ENCODE measurements around the gene MGMT.

The MGMT gene

GRCh38 chr10:129693382-129693781, 226.3 kb downstream of the MGMT start:
- no peak overlapping the region for H2AFZ ChIP-seq (ENCODE audit: low read depth, low read length)
- DNase-seq (no peak), ATAC-seq (ENCODE audit: insufficient read depth, low read depth) (no peak)
- H3K27me3 ChIP-seq (ENCODE audit: insufficient read depth, low read length, poor library complexity) = no peaks in the 10 kb centered on the region
- no peak overlapping the region for H3K4me3 ChIP-seq (ENCODE audit: low read depth in 1 of 2, low read length in 2 of 2)
- H4K20me1 ChIP-seq (ENCODE audit: insufficient read depth, low read length) = peaks cover 13% of the 10 kb centered on the region
- H3K9me3 ChIP-seq (ENCODE audit: insufficient read depth, low read length, severe bottlenecking) = no peaks in the 10 kb centered on the region
- no peak for TF ChIP-seq CTCF (IDR thresholded peaks at IDR 0.05; ENCODE audit: borderline replicate concordance, extremely low read depth, low read length, poor library complexity, severe bottlenecking)
- TF ChIP-seq EZH2 (IDR thresholded peaks at IDR 0.05; ENCODE audit: borderline replicate concordance, low read depth, low read length, severe bottlenecking) = no peak
- H3K36me3 ChIP-seq (ENCODE audit: insufficient read depth, low read length) = no peaks in the 10 kb centered on the region
- no peaks in the 10 kb centered on the region for H3K4me1 ChIP-seq (ENCODE audit: insufficient read depth, low read length)
- no peak overlapping the region for H3K4me2 ChIP-seq (ENCODE audit: insufficient read depth, low read length)
- H3K27ac ChIP-seq (ENCODE audit: low read length) = no peak overlapping the region
- H3K79me2 ChIP-seq (ENCODE audit: insufficient read depth, low read length) = no peaks in the 10 kb centered on the region
- H3K9ac ChIP-seq (ENCODE audit: low read depth, low read length) = no peak overlapping the region

GRCh38 chr10:129694184-129694583, 227.1 kb downstream of the MGMT start:
- H3K4me3 ChIP-seq (ENCODE audit: low read depth in 1 of 2, low read length in 2 of 2) = no peak overlapping the region
- no peaks in the 10 kb centered on the region for H3K79me2 ChIP-seq (ENCODE audit: insufficient read depth, low read length)
- no peak overlapping the region for H3K4me2 ChIP-seq (ENCODE audit: insufficient read depth, low read length)
- peaks cover 13% of the 10 kb centered on the region for H4K20me1 ChIP-seq (ENCODE audit: insufficient read depth, low read length)
- H3K27ac ChIP-seq (ENCODE audit: low read length) = no peak overlapping the region
- no peaks in the 10 kb centered on the region for H3K4me1 ChIP-seq (ENCODE audit: insufficient read depth, low read length)
- H2AFZ ChIP-seq (ENCODE audit: low read depth, low read length) = no peak overlapping the region
- no peaks in the 10 kb centered on the region for H3K36me3 ChIP-seq (ENCODE audit: insufficient read depth, low read length)
- H3K9ac ChIP-seq (ENCODE audit: low read depth, low read length) = no peak overlapping the region
- no peaks in the 10 kb centered on the region for H3K9me3 ChIP-seq (ENCODE audit: insufficient read depth, low read length, severe bottlenecking)
- H3K27me3 ChIP-seq (ENCODE audit: insufficient read depth, low read length, poor library complexity) = no peaks in the 10 kb centered on the region
- no peak for ATAC-seq (ENCODE audit: insufficient read depth, low read depth)
- DNase-seq = no peak
- TF ChIP-seq CTCF (IDR thresholded peaks at IDR 0.05; ENCODE audit: borderline replicate concordance, extremely low read depth, low read length, poor library complexity, severe bottlenecking) (no peak), EZH2 (IDR thresholded peaks at IDR 0.05; ENCODE audit: borderline replicate concordance, low read depth, low read length, severe bottlenecking) (no peak)

GRCh38 chr10:129694691-129695243, 227.7 kb downstream of the MGMT start:
- ATAC-seq (ENCODE audit: insufficient read depth, low read depth) = no peak
- H4K20me1 ChIP-seq (ENCODE audit: insufficient read depth, low read length) = peaks cover 13% of the 10 kb centered on the region
- H3K9ac ChIP-seq (ENCODE audit: low read depth, low read length) = no peak overlapping the region
- no peaks in the 10 kb centered on the region for H3K4me1 ChIP-seq (ENCODE audit: insufficient read depth, low read length)
- H3K79me2 ChIP-seq (ENCODE audit: insufficient read depth, low read length) = no peaks in the 10 kb centered on the region
- H3K27ac ChIP-seq (ENCODE audit: low read length) = no peak overlapping the region
- H3K36me3 ChIP-seq (ENCODE audit: insufficient read depth, low read length) = no peaks in the 10 kb centered on the region
- DNase-seq = no peak
- H3K27me3 ChIP-seq (ENCODE audit: insufficient read depth, low read length, poor library complexity) = no peaks in the 10 kb centered on the region
- H3K4me2 ChIP-seq (ENCODE audit: insufficient read depth, low read length) = no peak overlapping the region
- H2AFZ ChIP-seq (ENCODE audit: low read depth, low read length) = no peak overlapping the region
- H3K9me3 ChIP-seq (ENCODE audit: insufficient read depth, low read length, severe bottlenecking) = no peaks in the 10 kb centered on the region
- TF ChIP-seq EZH2 (IDR thresholded peaks at IDR 0.05; ENCODE audit: borderline replicate concordance, low read depth, low read length, severe bottlenecking) = no peak
- no peak for TF ChIP-seq CTCF (IDR thresholded peaks at IDR 0.05; ENCODE audit: borderline replicate concordance, extremely low read depth, low read length, poor library complexity, severe bottlenecking)
- H3K4me3 ChIP-seq (ENCODE audit: low read depth in 1 of 2, low read length in 2 of 2) = no peak overlapping the region

GRCh38 chr10:129695671-129696070, 228.6 kb downstream of the MGMT start:
- Histone ChIP-seq H3K79me2 (ENCODE audit: insufficient read depth, low read length) (no peaks in the 10 kb centered on the region), H2AFZ (ENCODE audit: low read depth, low read length) (no peak overlapping the region), H3K4me1 (ENCODE audit: insufficient read depth, low read length) (no peaks in the 10 kb centered on the region), H3K27ac (ENCODE audit: low read length) (no peak overlapping the region), H3K36me3 (ENCODE audit: insufficient read depth, low read length) (no peaks in the 10 kb centered on the region), H3K4me3 (ENCODE audit: low read depth in 1 of 2, low read length in 2 of 2) (no peak overlapping the region), H3K9me3 (ENCODE audit: insufficient read depth, low read length, severe bottlenecking) (no peaks in the 10 kb centered on the region), H3K27me3 (ENCODE audit: insufficient read depth, low read length, poor library complexity) (no peaks in the 10 kb centered on the region), H4K20me1 (ENCODE audit: insufficient read depth, low read length) (peaks cover 13% of the 10 kb centered on the region), H3K9ac (ENCODE audit: low read depth, low read length) (no peak overlapping the region), H3K4me2 (ENCODE audit: insufficient read depth, low read length) (no peak overlapping the region)
- DNase-seq = no peak
- ATAC-seq (ENCODE audit: insufficient read depth, low read depth) = no peak
- TF ChIP-seq EZH2 (IDR thresholded peaks at IDR 0.05; ENCODE audit: borderline replicate concordance, low read depth, low read length, severe bottlenecking) (no peak), CTCF (IDR thresholded peaks at IDR 0.05; ENCODE audit: borderline replicate concordance, extremely low read depth, low read length, poor library complexity, severe bottlenecking) (no peak)
